Small intestine (tissue), 16 donors: ENCODE results near the gene TMEM86A. TPM values are rescaled to one million over a fixed set of nuclear protein-coding genes. Genes with fewer than 3 reads are reported as not detected.
"Not testable (repeated sequence)": the region's sequence is repeated elsewhere in the genome, so short reads cannot be mapped to it uniquely, and the experiment has no call there.

Experiments
- DNase-seq, 2 donors: peaks; one replicate each; pipeline versions ENCODE4 v3.0.0 to v3.0.0-alpha.2; 2013
- FAIRE-seq: peaks from 2 replicates; lab custom pipeline; 2012; peaks lifted over from hg19 to GRCh38; lab: Jason Lieb, UNC
- H3K27ac ChIP-seq, 3 donors: one replicate each; pipeline ENCODE4 v1.5.1; 2013; ENCODE audit warnings: low read length in 2 of 3, mild to moderate bottlenecking in 2 of 3, control low read depth in 1 of 3, inconsistent platforms in 1 of 3, low read depth in 1 of 3, moderate library complexity in 1 of 3
- H3K27me3 ChIP-seq, 3 donors: one replicate each; pipeline ENCODE4 v1.6.1; 2013; ENCODE audit warnings: low read length in 3 of 3, inconsistent platforms in 1 of 3; ENCODE audit not compliant: control insufficient read depth in 3 of 3, insufficient read depth in 3 of 3
- H3K36me3 ChIP-seq, 3 donors: one replicate each; pipeline ENCODE4 v1.6.1; 2013; ENCODE audit warnings: low read length in 3 of 3, inconsistent platforms in 1 of 3, low read depth in 1 of 3, mild to moderate bottlenecking in 1 of 3, moderate library complexity in 1 of 3; ENCODE audit not compliant: control insufficient read depth in 3 of 3, insufficient read depth in 2 of 3
- H3K4me1 ChIP-seq, 3 donors: one replicate each; pipeline ENCODE4 v1.6.1; 2013; ENCODE audit warnings: low read length in 2 of 3, inconsistent platforms in 1 of 3, low read depth in 1 of 3, mild to moderate bottlenecking in 1 of 3, moderate library complexity in 1 of 3; ENCODE audit not compliant: control insufficient read depth in 3 of 3, insufficient read depth in 2 of 3
- H3K4me3 ChIP-seq, 3 donors: one replicate each; pipeline ENCODE4 v1.5.1; 2013; ENCODE audit warnings: low read length in 3 of 3, control low read depth in 1 of 3, inconsistent platforms in 1 of 3, low read depth in 1 of 3, mild to moderate bottlenecking in 1 of 3, moderate library complexity in 1 of 3
- H3K9me3 ChIP-seq, 2 donors: one replicate each; pipeline ENCODE4 v1.6.1; 2013; ENCODE audit warnings: low read depth in 1 of 2, low read length in 1 of 2; ENCODE audit not compliant: control insufficient read depth in 2 of 2, insufficient read depth in 1 of 2
- WGBS, 3 donors: extraction: QIAGEN DNeasy Blood & Tissue Kit; methylation state at CpG; one replicate each; pipeline ENCODE4 v1.1.7; 2013; 5-methylcytosine and 5-hydroxymethylcytosine counted together
- long read RNA-seq, 10 donors: transcript quantifications; one replicate each; lab custom pipeline, GENCODE V29; 2026
- polyA plus RNA-seq, 4 donors: library from polyadenylated mRNA; stranded (reverse) in 3 of 4; unstranded in 1 of 4; fragments of 200-250 nt in 3 of 4; fragments of 120-200 nt in 1 of 4; gene quantifications; one replicate each; pipeline versions ENCODE4 v1.2.1 to v1.2.3, GENCODE V29; 2013
- donor health status: healthy with polysubstance abuse.
- donor health status: control.
- donor health status: control.
- donor health status: Bipolar disorder and iron deficiency.
- donor health status: healthy.

TMEM86A gene
- polyA plus RNA-seq, result 1 to 10 TPM in 2 of 4 donors, under 1 TPM in 2; 0.22 to 1.6 (median 1.1) TPM
- long read RNA-seq, donor 1, partial matches to known transcripts, result 0 of 3 reads
- long read RNA-seq, donor 1, other reads (novel, unspliced or antisense), result 0 of 3 reads
- long read RNA-seq, donor 2, result 0 reads
- long read RNA-seq, donor 3, result 0 reads
- long read RNA-seq, donor 4, result 0 reads
- long read RNA-seq, donor 5, result 0 reads
- long read RNA-seq, donor 6, result 0 reads
- long read RNA-seq, donor 7, result 0 reads
- long read RNA-seq, donor 8, result 0 reads
- long read RNA-seq, donor 9, partial matches to known transcripts, result 0 of 1 reads
- long read RNA-seq, donor 9, other reads (novel, unspliced or antisense), result 0 of 1 reads
- long read RNA-seq, donor 10, result 0 reads

GRCh38 chr11:18698341-18699268 is at the start of gene TMEM86A:
TMEM86A (plus strand) TSS chr11:18698779; CDS start chr11:18698887, 108 bp downstream.
- FAIRE-seq (no peak), DNase-seq (peak; percentile 91 to 94)
- H3K27me3 ChIP-seq, result peaks cover 0 to 30% (median 0%) of the 10 kb centered on the region in 3 donors
- peak within 1 kb of the TSS in 2 of 3 donors; percentile 46 to 72 for H3K27ac ChIP-seq
- no peaks in the 10 kb centered on the region for H3K9me3 ChIP-seq
- peaks cover 0 to 8% (median 0%) of the 10 kb centered on the region in 3 donors for H3K36me3 ChIP-seq
- peak within 1 kb of the TSS; percentile 42 to 84 (median 69) for H3K4me3 ChIP-seq
- no peaks in the 10 kb centered on the region for H3K4me1 ChIP-seq
- WGBS, 3 donors, result 0 to 1% (median 1%) methylated on average over 54 to 98 of the region's 98 CpGs

- Histone ChIP-seq H3K4me1 (no peaks in the 10 kb centered on the region), H3K9me3 (no peaks in the 10 kb centered on the region), H3K27me3 (no peaks in the 10 kb centered on the region), H3K4me3 (no peak overlapping the region), H3K36me3 (no peaks in the 10 kb centered on the region), H3K27ac (no peak overlapping the region)
- WGBS, 3 donors, result 67 to 92% (median 78%) methylated on average over 4 of the region's 4 CpGs
- FAIRE-seq (no peak), DNase-seq (no peak)
Observed at GRCh38 chr11:18650353-18650752, 48.2 kb upstream of the TMEM86A start.

- Histone ChIP-seq H3K4me1 (no peaks in the 10 kb centered on the region), H3K27ac (no peak overlapping the region), H3K4me3 (no peak overlapping the region), H3K36me3 (no peaks in the 10 kb centered on the region), H3K9me3 (no peaks in the 10 kb centered on the region), H3K27me3 (no peaks in the 10 kb centered on the region)
- DNase-seq (peak; percentile 66 to 79), FAIRE-seq (no peak)
- WGBS, 3 donors, result 74 to 86% (median 80%) methylated on average over 19 of the region's 19 CpGs
Observed at GRCh38 chr11:18650859-18651557, 47.6 kb upstream of the TMEM86A start.

- Histone ChIP-seq H3K36me3 (no peaks in the 10 kb centered on the region), H3K4me3 (no peak overlapping the region), H3K27me3 (no peaks in the 10 kb centered on the region), H3K9me3 (peaks cover 0 to 7% of the 10 kb centered on the region in 2 donors), H3K4me1 (no peaks in the 10 kb centered on the region), H3K27ac (no peak overlapping the region)
- FAIRE-seq (no peak), DNase-seq (no peak)
- 60 to 87% (median 73%) methylated on average over 5 of the region's 5 CpGs for WGBS, 3 donors
Observed at GRCh38 chr11:18657673-18658072, 40.9 kb upstream of the TMEM86A start.

GRCh38 chr11:18665353-18665872 is 33.2 kb upstream of the TMEM86A start:
- FAIRE-seq, H3K4me1 ChIP-seq, H3K27me3 ChIP-seq, H3K4me3 ChIP-seq, H3K36me3 ChIP-seq, DNase-seq, H3K9me3 ChIP-seq: not testable (repeated sequence)
- peak overlapping the region in 1 of 3 donors; percentile 44 for H3K27ac ChIP-seq
- WGBS, 3 donors, result 77 to 86% (median 84%) methylated on average over 10 of the region's 10 CpGs

- no peak for FAIRE-seq
- DNase-seq, result no peak
- Histone ChIP-seq H3K9me3 (no peaks in the 10 kb centered on the region), H3K27ac (no peak overlapping the region), H3K36me3 (no peaks in the 10 kb centered on the region), H3K4me3 (no peak overlapping the region), H3K4me1 (peaks cover 0 to 3% (median 3%) of the 10 kb centered on the region in 3 donors), H3K27me3 (no peaks in the 10 kb centered on the region)
- 92 to 95% (median 95%) methylated on average over 4 of the region's 4 CpGs for whole genome bisulfite sequencing, 3 donors
Observed at GRCh38 chr11:18668131-18668530, 30.4 kb upstream of the TMEM86A start.

- peak in 1 of 2 donors; percentile 15 for DNase-seq
- WGBS, 3 donors, result 2 to 21% (median 11%) methylated on average over 2 of the region's 2 CpGs
- peaks cover 0 to 3% (median 3%) of the 10 kb centered on the region in 3 donors for H3K4me1 ChIP-seq
- no peaks in the 10 kb centered on the region for H3K36me3 ChIP-seq
- FAIRE-seq, result no peak
- no peaks in the 10 kb centered on the region for H3K27me3 ChIP-seq
- H3K4me3 ChIP-seq, result no peak overlapping the region
- H3K9me3 ChIP-seq, result no peaks in the 10 kb centered on the region
- H3K27ac ChIP-seq, result no peak overlapping the region
Observed at GRCh38 chr11:18669219-18669596, 29.4 kb upstream of the TMEM86A start.
